ENCODE measurements around the gene SFXN3. TPM values are rescaled to one million over a fixed set of nuclear protein-coding genes. Genes with fewer than 3 reads are reported as not detected.

Gene SFXN3
- total and polyA plus RNA-seq, 2 of the 13 experiments (the other 11 are each of a cell fraction or from before 2014, with no cell fraction given): 16.8 to 71.5 TPM

DNA sequence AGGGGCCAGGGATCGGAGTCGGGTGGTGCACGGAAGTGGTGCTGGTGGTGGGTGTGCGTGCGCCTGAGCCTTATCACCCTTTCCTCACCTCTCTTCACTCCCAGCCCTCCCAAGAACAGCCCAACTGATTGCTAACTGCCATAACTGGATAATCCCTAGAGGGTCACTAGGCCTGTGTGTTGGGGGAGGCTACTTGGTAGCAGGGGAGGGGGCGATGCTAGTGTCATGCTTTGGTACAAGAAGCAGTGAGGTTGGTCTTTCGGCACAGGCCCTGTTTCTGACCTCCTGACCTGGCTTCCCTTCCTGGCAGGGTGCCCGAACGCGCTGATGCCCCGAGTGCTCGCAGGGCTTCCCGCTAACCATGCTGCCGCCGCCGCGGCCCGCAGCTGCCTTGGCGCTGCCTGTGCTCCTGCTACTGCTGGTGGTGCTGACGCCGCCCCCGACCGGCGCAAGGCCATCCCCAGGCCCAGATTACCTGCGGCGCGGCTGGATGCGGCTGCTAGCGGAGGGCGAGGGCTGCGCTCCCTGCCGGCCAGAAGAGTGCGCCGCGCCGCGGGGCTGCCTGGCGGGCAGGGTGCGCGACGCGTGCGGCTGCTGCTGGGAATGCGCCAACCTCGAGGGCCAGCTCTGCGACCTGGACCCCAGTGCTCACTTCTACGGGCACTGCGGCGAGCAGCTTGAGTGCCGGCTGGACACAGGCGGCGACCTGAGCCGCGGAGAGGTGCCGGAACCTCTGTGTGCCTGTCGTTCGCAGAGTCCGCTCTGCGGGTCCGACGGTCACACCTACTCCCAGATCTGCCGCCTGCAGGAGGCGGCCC lies 31.4 kb downstream of the SFXN3 start (continued):
- TF ChIP-seq, protein P1, sequence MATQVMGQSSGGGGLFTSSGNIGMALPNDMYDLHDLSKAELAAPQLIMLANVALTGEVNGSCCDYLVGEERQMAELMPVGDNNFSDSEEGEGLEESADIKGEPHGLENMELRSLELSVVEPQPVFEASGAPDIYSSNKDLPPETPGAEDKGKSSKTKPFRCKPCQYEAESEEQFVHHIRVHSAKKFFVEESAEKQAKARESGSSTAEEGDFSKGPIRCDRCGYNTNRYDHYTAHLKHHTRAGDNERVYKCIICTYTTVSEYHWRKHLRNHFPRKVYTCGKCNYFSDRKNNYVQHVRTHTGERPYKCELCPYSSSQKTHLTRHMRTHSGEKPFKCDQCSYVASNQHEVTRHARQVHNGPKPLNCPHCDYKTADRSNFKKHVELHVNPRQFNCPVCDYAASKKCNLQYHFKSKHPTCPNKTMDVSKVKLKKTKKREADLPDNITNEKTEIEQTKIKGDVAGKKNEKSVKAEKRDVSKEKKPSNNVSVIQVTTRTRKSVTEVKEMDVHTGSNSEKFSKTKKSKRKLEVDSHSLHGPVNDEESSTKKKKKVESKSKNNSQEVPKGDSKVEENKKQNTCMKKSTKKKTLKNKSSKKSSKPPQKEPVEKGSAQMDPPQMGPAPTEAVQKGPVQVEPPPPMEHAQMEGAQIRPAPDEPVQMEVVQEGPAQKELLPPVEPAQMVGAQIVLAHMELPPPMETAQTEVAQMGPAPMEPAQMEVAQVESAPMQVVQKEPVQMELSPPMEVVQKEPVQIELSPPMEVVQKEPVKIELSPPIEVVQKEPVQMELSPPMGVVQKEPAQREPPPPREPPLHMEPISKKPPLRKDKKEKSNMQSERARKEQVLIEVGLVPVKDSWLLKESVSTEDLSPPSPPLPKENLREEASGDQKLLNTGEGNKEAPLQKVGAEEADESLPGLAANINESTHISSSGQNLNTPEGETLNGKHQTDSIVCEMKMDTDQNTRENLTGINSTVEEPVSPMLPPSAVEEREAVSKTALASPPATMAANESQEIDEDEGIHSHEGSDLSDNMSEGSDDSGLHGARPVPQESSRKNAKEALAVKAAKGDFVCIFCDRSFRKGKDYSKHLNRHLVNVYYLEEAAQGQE (IDR thresholded peaks at IDR 0.05; ENCODE audit: borderline replicate concordance in 1 of 2, low read depth in 1 of 2, low read length in 2 of 2): no peak; a peak in 1 of 4 replicates
- TF ChIP-seq ZNF121 (CRISPR knock-in tag; IDR thresholded peaks at IDR 0.05): no peak
- no peak for TF ChIP-seq ZNF567 (CRISPR knock-in tag; IDR thresholded peaks at IDR 0.05; ENCODE audit: borderline replicate concordance)
- peak; percentile 26; the same call in 1 of the 2 replicates for TF ChIP-seq HMG20A (CRISPR knock-in tag; IDR thresholded peaks at IDR 0.05; ENCODE audit: borderline replicate concordance)
- TF ChIP-seq XRCC5 (optimal IDR thresholded peaks at IDR 0.05; ENCODE audit: low read length): peak; percentile 85
- TF ChIP-seq, protein P2, sequence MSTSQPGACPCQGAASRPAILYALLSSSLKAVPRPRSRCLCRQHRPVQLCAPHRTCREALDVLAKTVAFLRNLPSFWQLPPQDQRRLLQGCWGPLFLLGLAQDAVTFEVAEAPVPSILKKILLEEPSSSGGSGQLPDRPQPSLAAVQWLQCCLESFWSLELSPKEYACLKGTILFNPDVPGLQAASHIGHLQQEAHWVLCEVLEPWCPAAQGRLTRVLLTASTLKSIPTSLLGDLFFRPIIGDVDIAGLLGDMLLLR (CRISPR knock-in tag; IDR thresholded peaks at IDR 0.05): peak; percentile 90
- TF ChIP-seq ATF1 (CRISPR knock-in tag; IDR thresholded peaks at IDR 0.05): no peak
- peak; percentile 93 for TF ChIP-seq ZFP36L1 (CRISPR knock-in tag; IDR thresholded peaks at IDR 0.05)
- no peak for TF ChIP-seq NFE2L2 (IDR thresholded peaks at IDR 0.05; ENCODE audit: low read length)
- TF ChIP-seq ZNF720 (CRISPR knock-in tag; IDR thresholded peaks at IDR 0.05): no peak
- 0 out of 2 replicates have a peak, but pooled peaks have one; percentile 19 for TF ChIP-seq MIER2 (CRISPR knock-in tag; IDR thresholded peaks at IDR 0.05)
- 0 out of 2 replicates have a peak, but pooled peaks have one; percentile 9 for TF ChIP-seq ELF1 (CRISPR knock-in tag; IDR thresholded peaks at IDR 0.05)
- TF ChIP-seq, protein P3, sequence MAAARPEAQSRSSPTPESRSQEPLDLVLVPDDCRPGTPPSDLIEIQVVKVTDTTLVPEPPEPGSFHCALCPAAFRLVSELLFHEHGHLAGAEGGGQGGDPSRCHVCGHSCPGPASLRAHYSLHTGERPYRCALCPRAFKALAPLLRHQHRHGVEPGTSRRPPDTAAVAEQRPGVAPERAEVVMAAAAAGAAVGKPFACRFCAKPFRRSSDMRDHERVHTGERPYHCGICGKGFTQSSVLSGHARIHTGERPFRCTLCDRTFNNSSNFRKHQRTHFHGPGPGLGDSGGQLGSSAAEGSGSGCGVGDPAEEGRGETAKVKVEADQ (CRISPR knock-in tag; IDR thresholded peaks at IDR 0.05; ENCODE audit: borderline replicate concordance): peak; percentile 90; the same call in 1 of the 2 replicates
- no peak for TF ChIP-seq ADNP (CRISPR knock-in tag; IDR thresholded peaks at IDR 0.05)
- peak; percentile 78 for TF ChIP-seq ESRRA (CRISPR knock-in tag; IDR thresholded peaks at IDR 0.05; ENCODE audit: low read depth)
- TF ChIP-seq HOXA3 (CRISPR knock-in tag; IDR thresholded peaks at IDR 0.05): peak; percentile 91
- TF ChIP-seq PRMT3 (CRISPR knock-in tag; IDR thresholded peaks at IDR 0.05; ENCODE audit: borderline replicate concordance, low read depth): peak; percentile 92
- TF ChIP-seq, protein P4, sequence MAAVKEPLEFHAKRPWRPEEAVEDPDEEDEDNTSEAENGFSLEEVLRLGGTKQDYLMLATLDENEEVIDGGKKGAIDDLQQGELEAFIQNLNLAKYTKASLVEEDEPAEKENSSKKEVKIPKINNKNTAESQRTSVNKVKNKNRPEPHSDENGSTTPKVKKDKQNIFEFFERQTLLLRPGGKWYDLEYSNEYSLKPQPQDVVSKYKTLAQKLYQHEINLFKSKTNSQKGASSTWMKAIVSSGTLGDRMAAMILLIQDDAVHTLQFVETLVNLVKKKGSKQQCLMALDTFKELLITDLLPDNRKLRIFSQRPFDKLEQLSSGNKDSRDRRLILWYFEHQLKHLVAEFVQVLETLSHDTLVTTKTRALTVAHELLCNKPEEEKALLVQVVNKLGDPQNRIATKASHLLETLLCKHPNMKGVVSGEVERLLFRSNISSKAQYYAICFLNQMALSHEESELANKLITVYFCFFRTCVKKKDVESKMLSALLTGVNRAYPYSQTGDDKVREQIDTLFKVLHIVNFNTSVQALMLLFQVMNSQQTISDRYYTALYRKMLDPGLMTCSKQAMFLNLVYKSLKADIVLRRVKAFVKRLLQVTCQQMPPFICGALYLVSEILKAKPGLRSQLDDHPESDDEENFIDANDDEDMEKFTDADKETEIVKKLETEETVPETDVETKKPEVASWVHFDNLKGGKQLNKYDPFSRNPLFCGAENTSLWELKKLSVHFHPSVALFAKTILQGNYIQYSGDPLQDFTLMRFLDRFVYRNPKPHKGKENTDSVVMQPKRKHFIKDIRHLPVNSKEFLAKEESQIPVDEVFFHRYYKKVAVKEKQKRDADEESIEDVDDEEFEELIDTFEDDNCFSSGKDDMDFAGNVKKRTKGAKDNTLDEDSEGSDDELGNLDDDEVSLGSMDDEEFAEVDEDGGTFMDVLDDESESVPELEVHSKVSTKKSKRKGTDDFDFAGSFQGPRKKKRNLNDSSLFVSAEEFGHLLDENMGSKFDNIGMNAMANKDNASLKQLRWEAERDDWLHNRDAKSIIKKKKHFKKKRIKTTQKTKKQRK (IDR thresholded peaks at IDR 0.05; ENCODE audit: low read length): no peak
- peak; percentile 86 for TF ChIP-seq HDAC1 (CRISPR knock-in tag; IDR thresholded peaks at IDR 0.05)
